D721Med (cell line): ENCODE results near the gene XAGE2.

Experiments
- DNase-seq: peaks from one replicate; pipeline ENCODE4 v3.0.0; 2011; ENCODE audit warnings: low spot score; ENCODE audit not compliant: insufficient read length
- FAIRE-seq: peaks from 2 replicates; lab custom pipeline; 2011; peaks lifted over from hg19 to GRCh38; lab: Jason Lieb, UNC
- CTCF ChIP-seq: IDR thresholded peaks from 2 replicates; pipeline ENCODE4 v1.5.1; 2012; ENCODE audit warnings: mild to moderate bottlenecking, control low read depth; ENCODE audit not compliant: insufficient read depth; ENCODE audit errors: missing control alignments

The XAGE2 gene

GRCh38 chrX:52424656-52425055 lies 55.8 kb downstream of the XAGE2 start:
- FAIRE-seq, result no peak
- DNase-seq, result no peak
- TF ChIP-seq CTCF, result no peak
